Smooth muscle cell (in vitro differentiated cells): ENCODE results near the gene IP6K3. TPM values are rescaled to one million over a fixed set of nuclear protein-coding genes. Genes with fewer than 3 reads are reported as not detected.

Experiments
- DNase-seq: peaks from one replicate; lab custom pipeline; 2025; ENCODE audit not compliant: unreplicated experiment; lab: John Stamatoyannopoulos, UW
- H2AFZ ChIP-seq: fragments of 200-600 bp; sonication (generic); 2 replicates; pipeline ENCODE4 v1.6.0; 2016; ENCODE audit warnings: antibody characterized with exemption, low read depth, mild to moderate bottlenecking
- H3F3A ChIP-seq: fragments of 200-600 bp; sonication (generic); 2 replicates; pipeline ENCODE4 v1.6.0; 2017; ENCODE audit warnings: antibody characterized with exemption, low read depth
- H3K27ac ChIP-seq: fragments of 200-600 bp; sonication (generic); 2 replicates; pipeline ENCODE4 v1.5.1; 2016; ENCODE audit warnings: low read depth, mild to moderate bottlenecking
- H3K27me3 ChIP-seq: fragments of 200-600 bp; sonication (generic); 2 replicates; pipeline ENCODE4 v1.6.1; 2016; ENCODE audit warnings: low read depth, mild to moderate bottlenecking
- H3K36me3 ChIP-seq: fragments of 200-600 bp; sonication (generic); 2 replicates; pipeline ENCODE4 v1.5.1; 2016; ENCODE audit warnings: low read depth
- H3K4me1 ChIP-seq: fragments of 200-600 bp; sonication (generic); 2 replicates; pipeline ENCODE4 v1.5.1; 2016; ENCODE audit warnings: low read depth
- H3K4me2 ChIP-seq: fragments of 200-600 bp; sonication (generic); 2 replicates; pipeline ENCODE4 v1.6.0; 2016; ENCODE audit warnings: mild to moderate bottlenecking
- H3K4me3 ChIP-seq: fragments of 200-600 bp; sonication (generic); 2 replicates; pipeline ENCODE4 v1.5.1; 2016; ENCODE audit warnings: mild to moderate bottlenecking
- H3K79me2 ChIP-seq: fragments of 200-600 bp; sonication (generic); 2 replicates; pipeline ENCODE4 v1.6.0; 2016; ENCODE audit warnings: low read depth, mild to moderate bottlenecking
- H3K9ac ChIP-seq: fragments of 200-600 bp; sonication (generic); 2 replicates; pipeline ENCODE4 v1.6.0; 2016; ENCODE audit warnings: low read depth
- H3K9me3 ChIP-seq: fragments of 200-600 bp; sonication (generic); replicated peaks from 2 replicates; pipeline ENCODE4 v1.5.1; 2016; ENCODE audit warnings: low read depth
- H4K20me1 ChIP-seq: fragments of 200-600 bp; sonication (generic); 2 replicates; pipeline ENCODE4 v1.6.0; 2016; ENCODE audit warnings: low read depth
- WGBS: methylation state at CpG from one replicate; pipeline ENCODE4 v1.1.7; 2016; ENCODE audit warnings: low lambda C conversion rate; 5-methylcytosine and 5-hydroxymethylcytosine counted together
- polyA plus RNA-seq: library from polyadenylated mRNA; unstranded; fragments of >200 nt; fragmentation: Nextera tagmentation; extraction: Ambion mirVana; gene quantifications from 2 replicates; pipeline ENCODE4 v1.2.1, GENCODE V29; 2016
- total RNA-seq: library from RNA; depleted of rRNA; stranded (reverse); fragments of >200 nt; gene quantifications from 2 replicates; pipeline ENCODE4 v1.2.3, GENCODE V29; 2014
- TF ChIP-seq, protein P1 (sequence below): fragments of 200-600 bp; sonication (generic); IDR thresholded peaks from 2 replicates; pipeline ENCODE4 v1.5.1; 2017; ENCODE audit warnings: borderline replicate concordance, mild to moderate bottlenecking, antibody characterized with exemption; ENCODE audit not compliant: insufficient read depth, poor library complexity, severe bottlenecking

IP6K3 gene
- total and polyA plus RNA-seq, 2 experiments from 2014 or later, result 2.6 to 5.6 TPM

DNA sequence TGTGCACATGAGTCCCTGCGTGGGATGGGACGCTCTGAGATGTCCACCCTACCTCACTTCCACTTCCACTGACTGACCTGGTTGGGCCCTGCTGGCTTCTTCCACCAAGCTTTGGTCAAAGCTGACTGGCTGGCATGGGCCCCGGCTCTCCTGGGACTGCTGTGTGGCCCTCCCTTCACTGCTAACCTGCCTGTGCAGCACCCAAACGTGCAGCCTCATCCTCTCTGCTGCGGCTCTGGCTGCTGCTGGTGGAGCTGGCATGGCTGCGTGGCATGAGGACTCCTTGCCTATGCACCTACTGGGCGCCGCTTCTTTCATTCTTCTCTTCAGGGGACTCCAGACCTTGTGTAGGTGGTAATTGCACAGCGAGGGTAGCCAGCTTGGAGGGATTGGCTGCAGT is 18.7 kb upstream of the IP6K3 start:
- peaks cover 5% of the 10 kb centered on the region for H3F3A ChIP-seq

DNA sequence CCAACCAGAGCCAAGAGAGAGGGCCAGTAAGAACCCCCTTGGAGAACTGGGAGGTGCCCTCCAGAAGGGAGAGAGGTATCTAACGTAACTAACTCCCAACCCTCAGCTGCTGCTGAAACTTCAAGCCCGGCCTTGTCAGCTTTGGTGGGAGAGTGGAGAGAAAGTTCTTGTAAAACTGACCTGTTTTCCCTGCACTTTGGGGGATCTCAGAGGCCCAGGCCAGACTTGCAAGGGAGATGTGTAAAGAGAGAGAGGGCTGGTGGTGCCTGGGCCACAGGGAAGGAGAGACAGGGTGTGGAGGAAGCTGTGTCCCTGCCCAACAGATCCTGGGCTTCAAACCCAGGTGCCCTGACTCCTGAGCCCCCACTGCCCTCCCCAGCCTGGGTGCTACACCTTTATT is 17.3 kb upstream of the IP6K3 start:
- Histone ChIP-seq H3K79me2 (no peaks in the 10 kb centered on the region), H3K4me1 (peaks cover 6% of the 10 kb centered on the region), H3K27ac (no peak overlapping the region), H3K9me3 (no peaks in the 10 kb centered on the region), H3K9ac (no peak overlapping the region), H3K27me3 (no peaks in the 10 kb centered on the region), H4K20me1 (no peaks in the 10 kb centered on the region), H3K4me3 (no peak overlapping the region), H3F3A (no peaks in the 10 kb centered on the region), H3K36me3 (no peaks in the 10 kb centered on the region), H2AFZ (no peak overlapping the region), H3K4me2 (no peak overlapping the region)
- 87% methylated on average over 2 of the region's 2 CpGs for WGBS
- TF ChIP-seq, protein P1, sequence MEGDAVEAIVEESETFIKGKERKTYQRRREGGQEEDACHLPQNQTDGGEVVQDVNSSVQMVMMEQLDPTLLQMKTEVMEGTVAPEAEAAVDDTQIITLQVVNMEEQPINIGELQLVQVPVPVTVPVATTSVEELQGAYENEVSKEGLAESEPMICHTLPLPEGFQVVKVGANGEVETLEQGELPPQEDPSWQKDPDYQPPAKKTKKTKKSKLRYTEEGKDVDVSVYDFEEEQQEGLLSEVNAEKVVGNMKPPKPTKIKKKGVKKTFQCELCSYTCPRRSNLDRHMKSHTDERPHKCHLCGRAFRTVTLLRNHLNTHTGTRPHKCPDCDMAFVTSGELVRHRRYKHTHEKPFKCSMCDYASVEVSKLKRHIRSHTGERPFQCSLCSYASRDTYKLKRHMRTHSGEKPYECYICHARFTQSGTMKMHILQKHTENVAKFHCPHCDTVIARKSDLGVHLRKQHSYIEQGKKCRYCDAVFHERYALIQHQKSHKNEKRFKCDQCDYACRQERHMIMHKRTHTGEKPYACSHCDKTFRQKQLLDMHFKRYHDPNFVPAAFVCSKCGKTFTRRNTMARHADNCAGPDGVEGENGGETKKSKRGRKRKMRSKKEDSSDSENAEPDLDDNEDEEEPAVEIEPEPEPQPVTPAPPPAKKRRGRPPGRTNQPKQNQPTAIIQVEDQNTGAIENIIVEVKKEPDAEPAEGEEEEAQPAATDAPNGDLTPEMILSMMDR, result no peak
- no peak for DNase-seq

More for the DNA sequence above, 18.7 kb upstream of the IP6K3 start:
- WGBS, result 93% methylated on average over 9 of the region's 9 CpGs
- Histone ChIP-seq H3K4me2 (no peak overlapping the region), H4K20me1 (no peaks in the 10 kb centered on the region), H3K27ac (no peak overlapping the region), H3K9me3 (no peaks in the 10 kb centered on the region), H3K36me3 (no peaks in the 10 kb centered on the region), H3K4me1 (peaks cover 13% of the 10 kb centered on the region), H3K9ac (no peak overlapping the region), H3K27me3 (no peaks in the 10 kb centered on the region), H3K4me3 (no peak overlapping the region), H2AFZ (no peak overlapping the region), H3K79me2 (no peaks in the 10 kb centered on the region)
- DNase-seq, result no peak
- TF ChIP-seq, protein P1, result no peak

DNA sequence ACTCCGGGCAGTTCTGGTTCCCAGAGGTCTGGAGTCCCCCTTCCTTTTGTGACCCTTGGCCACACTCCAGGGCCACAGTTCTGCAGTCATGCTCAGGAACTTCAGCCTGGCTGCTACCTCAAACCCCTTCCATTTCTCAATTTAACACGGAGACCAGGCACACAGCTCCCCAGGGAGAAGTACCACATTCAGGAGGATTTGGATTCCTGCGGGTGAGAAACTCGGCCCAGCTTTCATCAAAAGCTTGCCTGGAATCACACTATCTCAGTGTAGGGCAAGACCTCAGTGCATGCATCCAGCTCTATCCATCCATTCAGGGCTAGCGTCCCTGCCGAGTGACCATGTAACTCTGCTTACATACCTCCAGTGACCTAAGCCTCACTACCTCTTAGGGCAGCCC is 16.8 kb upstream of the IP6K3 start:
- no peaks in the 10 kb centered on the region for H3F3A ChIP-seq
- H4K20me1 ChIP-seq, result no peaks in the 10 kb centered on the region
- TF ChIP-seq, protein P1, result no peak
- H3K27me3 ChIP-seq, result no peaks in the 10 kb centered on the region
- H3K4me1 ChIP-seq, result peaks cover 6% of the 10 kb centered on the region
- no peak overlapping the region for H2AFZ ChIP-seq
- DNase-seq, result no peak
- no peak overlapping the region for H3K27ac ChIP-seq
- WGBS, result 58% methylated on average over 6 of the region's 6 CpGs
- no peaks in the 10 kb centered on the region for H3K79me2 ChIP-seq
- H3K4me2 ChIP-seq, result no peak overlapping the region
- no peak overlapping the region for H3K4me3 ChIP-seq
- no peaks in the 10 kb centered on the region for H3K9me3 ChIP-seq
- no peak overlapping the region for H3K9ac ChIP-seq
- no peaks in the 10 kb centered on the region for H3K36me3 ChIP-seq

DNA sequence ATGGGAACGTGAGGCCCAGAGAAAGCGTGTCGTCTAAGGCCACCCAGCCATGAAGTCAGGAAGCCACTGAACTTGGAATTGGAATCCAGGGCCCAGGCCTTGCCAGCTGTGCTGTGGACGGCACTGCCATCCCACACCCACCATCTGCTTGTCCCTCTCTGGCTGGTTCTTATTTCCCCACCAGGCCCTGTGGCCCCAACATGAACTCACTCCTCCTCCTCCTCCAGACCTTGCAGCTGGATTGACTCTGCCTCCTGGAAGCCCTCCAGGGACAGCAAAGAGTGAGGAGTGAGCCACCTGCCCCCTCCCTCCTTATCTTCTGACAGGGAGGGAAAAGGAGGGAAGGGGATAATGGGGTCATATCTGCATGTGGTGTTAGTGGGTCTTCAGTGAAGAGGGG is 16.0 kb upstream of the IP6K3 start:
- WGBS, result 91% methylated on average over 4 of the region's 4 CpGs
- Histone ChIP-seq H2AFZ (no peak overlapping the region), H3K27ac (no peak overlapping the region), H3K27me3 (no peaks in the 10 kb centered on the region), H3K36me3 (no peaks in the 10 kb centered on the region), H3K9ac (no peak overlapping the region), H3K4me1 (peaks cover 6% of the 10 kb centered on the region), H3K79me2 (no peaks in the 10 kb centered on the region), H3K9me3 (no peaks in the 10 kb centered on the region), H3K4me2 (no peak overlapping the region), H3F3A (no peaks in the 10 kb centered on the region), H3K4me3 (no peak overlapping the region), H4K20me1 (no peaks in the 10 kb centered on the region)
- DNase-seq, result no peak
- TF ChIP-seq, protein P1, result no peak
